ENCODE results near the gene USP49.

USP49 gene

GRCh38 chr6:41929924-41930323, 34.7 kb upstream of the USP49 start:
- no peak for DNase-seq (ENCODE audit: low read depth, low spot score)

GRCh38 chr6:41927253-41927652, 32.1 kb upstream of the USP49 start:
- no peak for DNase-seq (ENCODE audit: low read depth, low spot score)

GRCh38 chr6:41922154-41922553, 27.0 kb upstream of the USP49 start:
- no peak for DNase-seq (ENCODE audit: low read depth, low spot score)

- DNase-seq (ENCODE audit: low read depth, low spot score) = no peak
These were observed 26.5 kb upstream of the USP49 start for GRCh38 chr6:41921712-41921998.

GRCh38 chr6:41920921-41921711, 25.9 kb upstream of the USP49 start, which contains the start of the genes BYSL and MED20:
BYSL (plus strand) TSS chr6:41921499; CDS start chr6:41921563, 64 bp downstream.
MED20 (minus strand) TSS chr6:41921139; CDS start chr6:41921018, 121 bp downstream.
- peak; percentile 78 for DNase-seq (ENCODE audit: low read depth, low spot score)

- DNase-seq (ENCODE audit: low read depth, low spot score) = no peak
These were observed 22.4 kb upstream of the USP49 start for GRCh38 chr6:41917528-41917927.

- no peak for DNase-seq (ENCODE audit: low read depth, low spot score)
These were observed 19.8 kb upstream of the USP49 start for GRCh38 chr6:41914869-41915530.

- no peak for DNase-seq (ENCODE audit: low read depth, low spot score)
These were observed 19.2 kb upstream of the USP49 start for GRCh38 chr6:41914343-41914742.

GRCh38 chr6:41909727-41910126, 14.6 kb upstream of the USP49 start:
- DNase-seq (ENCODE audit: low read depth, low spot score) = no peak

- no peak for DNase-seq (ENCODE audit: low read depth, low spot score)
These were observed 6.8 kb upstream of the USP49 start for GRCh38 chr6:41901882-41902519.

- no peak for DNase-seq (ENCODE audit: low read depth, low spot score)
These were observed 5.7 kb upstream of the USP49 start for GRCh38 chr6:41900861-41901260.

- DNase-seq (ENCODE audit: low read depth, low spot score) = no peak
These were observed 1.1 kb upstream of the USP49 start for GRCh38 chr6:41896281-41896680.

- no peak for DNase-seq (ENCODE audit: low read depth, low spot score)
These were observed 542 bp downstream of the USP49 start for GRCh38 chr6:41894366-41895299.

GRCh38 chr6:41892921-41893564, 2.1 kb downstream of the USP49 start:
- no peak for DNase-seq (ENCODE audit: low read depth, low spot score)

GRCh38 chr6:41887331-41887751, 7.8 kb downstream of the USP49 start:
- DNase-seq (ENCODE audit: low read depth, low spot score) = no peak

GRCh38 chr6:41885930-41886329, 9.2 kb downstream of the USP49 start:
- no peak for DNase-seq (ENCODE audit: low read depth, low spot score)

GRCh38 chr6:41884957-41885356, 10.2 kb downstream of the USP49 start:
- DNase-seq (ENCODE audit: low read depth, low spot score) = no peak

- no peak for DNase-seq (ENCODE audit: low read depth, low spot score)
These were observed 13.7 kb downstream of the USP49 start for GRCh38 chr6:41881506-41881905.

GRCh38 chr6:41878961-41879405, 16.2 kb downstream of the USP49 start:
- no peak for DNase-seq (ENCODE audit: low read depth, low spot score)

- no peak for DNase-seq (ENCODE audit: low read depth, low spot score)
These were observed 16.9 kb downstream of the USP49 start for GRCh38 chr6:41878246-41878645.

- no peak for DNase-seq (ENCODE audit: low read depth, low spot score)
These were observed 18.0 kb downstream of the USP49 start for GRCh38 chr6:41877051-41877680.
